HCT116 (cell line): ENCODE data around the gene CD93. TPM values are rescaled to one million over a fixed set of nuclear protein-coding genes. Genes with fewer than 3 reads are reported as not detected.

Source experiments
- ATAC-seq: fragments of 200-7000 bp; cut with Tn5 transposase; 2 replicates; pipeline ENCODE4 v1.9.1; 2020; ENCODE audit warnings: mild to moderate bottlenecking, moderate library complexity
- BruUV-seq: library from RNA; stranded (reverse); fragments of 400-500 nt; replicated peaks from 2 replicates; lab custom pipeline; 2021; lab: Mats Ljungman, UMichigan
- CTCF ChIA-PET: fragments of 300-600 bp; sonication (Branson Sonifier 250); formaldehyde crosslinking; loops from one replicate; lab custom pipeline; 2021; ENCODE audit warnings: antibody characterized with exemption; lab: Charles Lee
- POLR2A ChIA-PET: fragments of 300-600, 350-600 bp; sonication (Branson Sonifier 250); formaldehyde crosslinking; loops from one replicate; lab custom pipeline; 2021; ENCODE audit warnings: antibody characterized with exemption; lab: Charles Lee
- RAD21 ChIA-PET, 2 experiments: fragments of 300-600 bp; sonication (Branson Sonifier 250); formaldehyde crosslinking; loops; one replicate each; lab custom pipeline; 2023; ENCODE audit warnings: low total read pairs in 2 of 2; ENCODE audit not compliant: uncharacterized antibody in 2 of 2, unreplicated experiment in 2 of 2, low non-redundant PET in 1 of 2; lab: Charles Lee
- DNase-seq: peaks from one replicate; pipeline ENCODE4 v3.0.0-alpha.2; 2010; ENCODE audit warnings: low read depth, low spot score
- H2AFZ ChIP-seq: fragments of 200-600 bp; shearing (Covaris generic), sonication (generic); 2 replicates; pipeline ENCODE4 v1.6.1; 2017; ENCODE audit warnings: low read depth, mixed run types, mixed read lengths, antibody characterized with exemption, low read length; ENCODE audit not compliant: poor library complexity, severe bottlenecking
- H3K27ac ChIP-seq: 2 replicates; pipeline ENCODE4 v1.5.1; 2012; ENCODE audit warnings: low read depth, low read length
- H3K27me3 ChIP-seq: fragments of 200-600 bp; sonication (generic); 2 replicates; pipeline ENCODE4 v1.6.1; 2016; ENCODE audit warnings: mixed run types, low read length, mixed read lengths; ENCODE audit not compliant: insufficient read depth
- H3K36me3 ChIP-seq, 2 experiments: fragments of 200-500 bp in 1 of 2; fragments of 200-600 bp in 1 of 2; sonication (Bioruptor generic) in 1 of 2; sonication (generic) in 1 of 2; 2 replicates each; pipeline versions ENCODE4 v1.5.1 to v1.6.1; 2014 to 2016; ENCODE audit warnings: low read length in 2 of 2, inconsistent platforms in 1 of 2, mixed read lengths in 1 of 2, mixed run types in 1 of 2; ENCODE audit not compliant: insufficient read depth in 2 of 2, control insufficient read depth in 1 of 2
- H3K4me1 ChIP-seq, 2 experiments: fragments of 200-600 bp in 1 of 2; sonication (generic) in 1 of 2; 2 replicates each; pipeline versions ENCODE4 v1.5.1 to v1.6.1; 2012 to 2017; ENCODE audit warnings: low read length in 2 of 2, inconsistent platforms in 1 of 2, mild to moderate bottlenecking in 1 of 2, mixed read lengths in 1 of 2, mixed run types in 1 of 2, moderate library complexity in 1 of 2; ENCODE audit not compliant: insufficient read depth in 2 of 2, control insufficient read depth in 1 of 2
- H3K4me2 ChIP-seq: fragments of 200-600 bp; sonication (generic); 2 replicates; pipeline ENCODE4 v1.6.1; 2017; ENCODE audit warnings: mixed run types, low read length, mixed read lengths
- H3K4me3 ChIP-seq, 2 experiments: fragments of 200-600 bp in 1 of 2; sonication (generic) in 1 of 2; replicated peaks in 1 of 2; 2 replicates each; pipeline ENCODE4 v1.5.1; 2011 to 2016; ENCODE audit warnings: low read length in 2 of 2, control low read depth in 1 of 2, low read depth in 1 of 2, mild to moderate bottlenecking in 1 of 2, mixed read lengths in 1 of 2, mixed run types in 1 of 2
- H3K79me2 ChIP-seq: fragments of 200-600 bp; sonication (generic); 2 replicates; pipeline ENCODE4 v1.6.1; 2017; ENCODE audit warnings: mild to moderate bottlenecking, mixed run types, low read length, moderate library complexity, mixed read lengths; ENCODE audit not compliant: insufficient read depth
- H3K9ac ChIP-seq: fragments of 200-600 bp; sonication (generic); 2 replicates; pipeline ENCODE4 v1.6.1; 2016; ENCODE audit warnings: low read length, mixed read lengths
- H3K9me2 ChIP-seq: fragments of 200-600 bp; sonication (generic), shearing (Covaris generic); 2 replicates; pipeline ENCODE4 v1.6.1; 2017; ENCODE audit warnings: mixed run types, mild to moderate bottlenecking, moderate library complexity; ENCODE audit not compliant: insufficient read depth
- H3K9me3 ChIP-seq, 2 experiments: fragments of 200-500 bp in 1 of 2; fragments of 200-600 bp in 1 of 2; sonication (Bioruptor generic) in 1 of 2; sonication (generic) in 1 of 2; 2 replicates each; pipeline ENCODE4 v1.6.1; 2014 to 2017; ENCODE audit warnings: low read length in 2 of 2, mixed read lengths in 2 of 2, inconsistent platforms in 1 of 2, low read depth in 1 of 2, mild to moderate bottlenecking in 1 of 2, mixed run types in 1 of 2, moderate library complexity in 1 of 2; ENCODE audit not compliant: control insufficient read depth in 1 of 2, insufficient read depth in 1 of 2
- H4K20me1 ChIP-seq: fragments of 200-600 bp; sonication (generic), shearing (Covaris generic); 2 replicates; pipeline ENCODE4 v1.6.1; 2017; ENCODE audit warnings: mixed run types, mild to moderate bottlenecking, moderate library complexity; ENCODE audit not compliant: insufficient read depth
- ATF3 ChIP-seq: IDR thresholded peaks from 2 replicates; pipeline ENCODE4 v1.6.1; 2012
- CBX3 ChIP-seq: IDR thresholded peaks from 2 replicates; pipeline ENCODE4 v1.6.1; 2012; ENCODE audit warnings: low read depth
- CTCF ChIP-seq, 3 experiments: fragments of 200-600 bp in 1 of 3; sonication (generic) in 1 of 3; IDR thresholded peaks in 2 of 3; conservative IDR thresholded peaks in 1 of 3; 2 replicates each; pipeline ENCODE4 v1.5.1; 2012 to 2017; ENCODE audit warnings: low read depth in 2 of 3, low read length in 2 of 3, antibody characterized with exemption in 1 of 3, borderline replicate concordance in 1 of 3, control low read depth in 1 of 3, mild to moderate bottlenecking in 1 of 3, mixed read lengths in 1 of 3, mixed run types in 1 of 3, moderate library complexity in 1 of 3; ENCODE audit not compliant: insufficient read depth in 1 of 3
- ELF1 ChIP-seq: IDR thresholded peaks from 2 replicates; pipeline ENCODE4 v1.6.1; 2012; ENCODE audit warnings: low read depth, borderline replicate concordance
- EZH2 ChIP-seq: fragments of 200-600 bp; sonication (generic); IDR thresholded peaks from 2 replicates; pipeline ENCODE4 v1.6.1; 2017; ENCODE audit warnings: antibody characterized with exemption, mixed run types
- EZH2phosphoT487 ChIP-seq: fragments of 200-600 bp; IDR thresholded peaks from 2 replicates; pipeline ENCODE4 v1.6.1; 2018; ENCODE audit warnings: antibody characterized with exemption, borderline replicate concordance
- FOSL1 ChIP-seq: IDR thresholded peaks from 2 replicates; pipeline ENCODE4 v1.6.1; 2012; ENCODE audit warnings: low read depth
- JUND ChIP-seq: IDR thresholded peaks from 2 replicates; pipeline ENCODE4 v1.6.1; 2012
- POLR2A ChIP-seq: IDR thresholded peaks from 2 replicates; pipeline ENCODE4 v1.7.0; 2011; ENCODE audit warnings: borderline replicate concordance; ENCODE audit not compliant: insufficient read depth, insufficient read length; ENCODE audit errors: extremely low read depth
- RAD21 ChIP-seq: IDR thresholded peaks from 2 replicates; pipeline ENCODE4 v1.6.1; 2012; ENCODE audit warnings: low read depth, mild to moderate bottlenecking
- TCF7L2 ChIP-seq: IDR thresholded peaks from 2 replicates; pipeline ENCODE4 v1.7.0; 2011; ENCODE audit warnings: borderline replicate concordance, inconsistent platforms; ENCODE audit not compliant: insufficient read depth, insufficient read length; ENCODE audit errors: extremely low read depth
- YY1 ChIP-seq: IDR thresholded peaks from 2 replicates; pipeline ENCODE4 v1.6.1; 2011; ENCODE audit warnings: low read length, low read depth, moderate library complexity, mild to moderate bottlenecking; ENCODE audit not compliant: insufficient replicate concordance; ENCODE audit errors: extremely low read depth
- ZBTB33 ChIP-seq: IDR thresholded peaks from 2 replicates; pipeline ENCODE4 v1.6.1; 2011; ENCODE audit warnings: mild to moderate bottlenecking, low read length, moderate library complexity; ENCODE audit not compliant: insufficient replicate concordance; ENCODE audit errors: extremely low read depth
- ZNF274 ChIP-seq: fragments of 200-500 bp; sonication (Bioruptor generic); IDR thresholded peaks from 2 replicates; pipeline ENCODE4 v1.6.1; 2014; ENCODE audit warnings: mild to moderate bottlenecking, low read depth, low read length, inconsistent platforms
- intact Hi-C: fragments of 100-400 bp; cut with micrococcal nuclease; formaldehyde crosslinking; loops from 2 replicates; pipeline ENCODE4 v1.10.0; 2022
- total RNA-seq: library from RNA; stranded (reverse); gene quantifications from one replicate; pipeline ENCODE4 v1.2.1, GENCODE V29; 2021; ENCODE audit not compliant: unreplicated experiment

Gene CD93
- total RNA-seq, 1 experiment from 2014 or later, result 0.07 TPM

- ATAC-seq, result no peak
- Histone ChIP-seq H2AFZ (no peak overlapping the region), H3K27me3 (no peaks in the 10 kb centered on the region), H3K9me2 (no peaks in the 10 kb centered on the region), H3K4me3 (no peak overlapping the region), H3K9ac (no peak overlapping the region), H3K27ac (no peak overlapping the region), H4K20me1 (no peaks in the 10 kb centered on the region), H3K4me2 (no peak overlapping the region), H3K4me1 (no peaks in the 10 kb centered on the region; a peak in 1 of 4 replicates), H3K79me2 (no peaks in the 10 kb centered on the region), H3K36me3 (no peaks in the 10 kb centered on the region), H3K9me3 (no peaks in the 10 kb centered on the region)
- DNase-seq, result no peak
- RAD21 ChIA-PET, result no interaction called here
- intact Hi-C loops, result no loop called here
- POLR2A ChIA-PET, result no interaction called here
- BruUV-seq, result no TSS peak
- no peak for TF ChIP-seq FOSL1
- no peak for TF ChIP-seq ELF1
- TF ChIP-seq CBX3, result no peak
- TF ChIP-seq RAD21, result no peak
- TF ChIP-seq YY1, result no peak
- no peak for TF ChIP-seq EZH2phosphoT487
- TF ChIP-seq ZNF274, result no peak
- no peak for TF ChIP-seq EZH2
- no peak for TF ChIP-seq ATF3
- TF ChIP-seq ZBTB33, result no peak
- no peak for TF ChIP-seq JUND
- no peak for TF ChIP-seq TCF7L2
- no peak for TF ChIP-seq CTCF (IDR thresholded peaks at IDR 0.05 in 2 of 3, conservative IDR thresholded peaks at IDR 0.05 in 1 of 3; ENCODE audit: borderline replicate concordance in 1 of 3, insufficient read depth in 1 of 3, low read depth in 2 of 3, low read length in 2 of 3)
- no peak for TF ChIP-seq POLR2A
- CTCF ChIA-PET, result interaction anchor here (1.5 kb wide), 1 partner anchor 168 kb away, joined by 5 read pairs; no protein-coding TSS in a partner anchor
Measured at GRCh38 chr20:23066772-23067171, 19.4 kb downstream of the CD93 start.
